Measurements from ENCODE around the gene GRM8. TPM values are rescaled to one million over a fixed set of nuclear protein-coding genes. Genes with fewer than 3 reads are reported as not detected.

Gene GRM8
- total RNA-seq, 2 experiments from 2014 or later = not detected

DNA sequence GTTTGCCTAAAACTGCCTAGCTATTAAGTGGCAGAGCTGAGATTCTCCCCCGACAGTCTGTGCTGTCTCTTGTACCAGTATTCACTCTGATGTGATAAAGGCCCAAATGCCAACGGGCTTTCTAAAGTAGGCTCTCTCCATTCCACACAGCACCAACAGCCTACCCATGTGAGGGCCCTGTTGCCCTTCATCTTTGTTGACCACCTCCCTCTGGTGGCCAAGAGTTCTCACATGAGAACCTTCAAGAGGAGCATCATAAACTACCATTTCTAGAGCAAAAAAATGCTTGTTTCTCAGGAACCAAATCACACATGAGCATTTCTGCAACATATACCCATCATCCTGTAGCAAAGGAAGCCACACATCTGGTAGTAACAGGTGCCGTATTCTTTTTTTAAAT is 185.8 kb downstream of the GRM8 start:
- intact Hi-C loops (cut with DNase I, micrococcal nuclease) = no loop called here
- DNase-seq (no peak), ATAC-seq (no peak)
- H3K4me1 Mint-ChIP-seq = no peaks in the 10 kb centered on the region
- no peak overlapping the region for H3K4me3 Mint-ChIP-seq
- no peak overlapping the region for H3K27ac Mint-ChIP-seq
- ChIA-PET POLR2A (no interaction called here), CTCF (no interaction called here)
- peaks cover 8% of the 10 kb centered on the region for H3K27me3 Mint-ChIP-seq
- H3K36me3 Mint-ChIP-seq (ENCODE audit: low read depth) = no peaks in the 10 kb centered on the region
- H3K9me3 Mint-ChIP-seq (ENCODE audit: low read depth) = peaks cover 13% of the 10 kb centered on the region

DNA sequence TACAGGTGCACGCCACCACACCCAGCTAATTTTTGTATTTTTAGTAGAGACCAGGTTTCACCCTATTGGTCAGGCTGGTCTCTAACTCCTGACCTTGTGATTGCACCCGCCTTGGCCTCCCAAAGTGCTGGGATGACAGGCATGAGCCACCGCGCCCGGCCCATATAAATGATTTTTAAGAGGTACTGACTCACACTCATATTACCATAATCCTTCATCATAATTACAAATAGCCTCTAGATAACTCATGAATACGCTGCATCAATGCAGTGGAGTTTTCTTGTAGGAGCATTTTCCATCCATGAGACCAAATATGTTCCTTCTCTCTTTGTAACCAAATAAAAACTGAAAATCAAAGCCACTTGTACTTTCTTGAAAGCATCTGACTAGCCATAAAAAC is 193.3 kb downstream of the GRM8 start:
- POLR2A ChIA-PET = no interaction called here
- H3K9me3 Mint-ChIP-seq (ENCODE audit: low read depth) = peaks cover 13% of the 10 kb centered on the region
- DNase-seq = no peak

GRCh38 chr7:127057918-127058317 is 194.8 kb downstream of the GRM8 start:
- intact Hi-C loops (cut with DNase I, micrococcal nuclease) = no loop called here
- Mint-ChIP-seq H3K4me1 (no peaks in the 10 kb centered on the region), H3K27me3 (peaks cover 10% of the 10 kb centered on the region), H3K27ac (no peak overlapping the region), H3K9me3 (ENCODE audit: low read depth) (peaks cover 3% of the 10 kb centered on the region), H3K36me3 (ENCODE audit: low read depth) (no peaks in the 10 kb centered on the region), H3K4me3 (no peak overlapping the region)
- DNase-seq = no peak
- ATAC-seq = no peak
- ChIA-PET CTCF (no interaction called here), POLR2A (no interaction called here)

More for the DNA sequence above, 193.3 kb downstream of the GRM8 start:
- H3K4me3 Mint-ChIP-seq = no peak overlapping the region
- H3K27ac Mint-ChIP-seq = no peak overlapping the region
- ATAC-seq = no peak
- H3K27me3 Mint-ChIP-seq = peaks cover 13% of the 10 kb centered on the region
- H3K36me3 Mint-ChIP-seq (ENCODE audit: low read depth) = no peaks in the 10 kb centered on the region
- CTCF ChIA-PET = no interaction called here
- H3K4me1 Mint-ChIP-seq = no peaks in the 10 kb centered on the region
- intact Hi-C loops (cut with DNase I, micrococcal nuclease) = no loop called here

GRCh38 chr7:127056202-127056601 is 196.5 kb downstream of the GRM8 start:
- POLR2A ChIA-PET = no interaction called here
- no peak overlapping the region for H3K27ac Mint-ChIP-seq
- CTCF ChIA-PET = no interaction called here

GRCh38 chr7:127047521-127047920 is 205.2 kb downstream of the GRM8 start:
- Mint-ChIP-seq H3K4me3 (no peak overlapping the region), H3K27me3 (peaks cover 9% of the 10 kb centered on the region), H3K27ac (no peak overlapping the region), H3K36me3 (ENCODE audit: low read depth) (no peaks in the 10 kb centered on the region), H3K4me1 (no peaks in the 10 kb centered on the region), H3K9me3 (ENCODE audit: low read depth) (no peaks in the 10 kb centered on the region)
- intact Hi-C loops (cut with DNase I, micrococcal nuclease) = no loop called here
- no peak for ATAC-seq
- ChIA-PET CTCF (interaction anchor here (0.6 kb wide), 1 partner anchor 1974 kb away, joined by 3 read pairs; no protein-coding TSS in a partner anchor), POLR2A (no interaction called here)
- no peak for DNase-seq

More at GRCh38 chr7:127056202-127056601, 196.5 kb downstream of the GRM8 start:
- H3K9me3 Mint-ChIP-seq (ENCODE audit: low read depth) = no peaks in the 10 kb centered on the region
- intact Hi-C loops (cut with DNase I, micrococcal nuclease) = no loop called here
- H3K4me3 Mint-ChIP-seq = no peak overlapping the region
- DNase-seq = no peak
- no peak for ATAC-seq
- no peaks in the 10 kb centered on the region for H3K36me3 Mint-ChIP-seq (ENCODE audit: low read depth)
- H3K27me3 Mint-ChIP-seq = peaks cover 5% of the 10 kb centered on the region
- no peaks in the 10 kb centered on the region for H3K4me1 Mint-ChIP-seq

DNA sequence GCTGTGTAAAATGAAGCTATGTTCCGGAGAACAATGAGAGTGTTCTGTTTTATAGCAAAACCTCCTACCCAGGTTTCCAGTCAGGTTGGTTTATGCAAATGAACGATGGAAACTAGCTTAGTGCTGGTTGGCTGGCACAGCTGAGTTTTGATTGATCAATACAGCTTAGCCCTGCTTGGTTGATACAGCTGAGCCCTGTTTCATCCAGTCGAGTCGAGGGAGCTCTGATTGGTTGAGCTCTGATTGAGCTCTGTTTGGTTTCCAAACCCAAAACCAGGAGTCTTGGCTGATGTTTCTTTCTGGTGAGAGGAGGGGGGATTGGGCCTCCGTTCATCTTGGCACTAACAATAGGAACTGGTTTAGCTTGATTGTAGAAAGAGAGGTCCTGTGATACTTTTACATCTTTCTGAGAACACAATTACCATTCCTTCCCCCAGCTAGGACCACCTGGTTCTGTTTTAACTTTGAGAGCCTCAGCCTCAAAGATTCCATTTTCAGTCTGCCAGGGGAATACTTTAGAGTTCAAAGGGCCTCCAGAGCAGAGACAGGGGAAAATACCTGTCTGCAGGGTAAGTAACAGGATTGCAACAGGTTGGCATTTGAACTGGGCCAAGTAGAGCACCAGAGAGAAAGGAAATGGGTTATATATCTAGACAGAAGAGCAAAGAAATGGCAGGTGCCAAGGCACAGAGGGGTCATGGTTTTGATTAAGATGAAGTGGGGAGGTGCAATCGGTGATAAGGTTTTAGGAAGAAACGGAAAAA is 210.9 kb downstream of the GRM8 start:
- CTCF ChIA-PET = no interaction called here
- intact Hi-C loops (cut with DNase I, micrococcal nuclease) = no loop called here
- no peaks in the 10 kb centered on the region for H3K9me3 Mint-ChIP-seq (ENCODE audit: low read depth)
- DNase-seq (no peak), ATAC-seq (no peak)
- no peaks in the 10 kb centered on the region for H3K4me1 Mint-ChIP-seq
- H3K36me3 Mint-ChIP-seq (ENCODE audit: low read depth) = no peaks in the 10 kb centered on the region
- POLR2A ChIA-PET = no interaction called here
- H3K27me3 Mint-ChIP-seq = peaks cover 9% of the 10 kb centered on the region
- no peak overlapping the region for H3K4me3 Mint-ChIP-seq
- H3K27ac Mint-ChIP-seq = no peak overlapping the region

GRCh38 chr7:127040042-127040441 is 212.7 kb downstream of the GRM8 start:
- CTCF ChIA-PET = no interaction called here
- no peaks in the 10 kb centered on the region for H3K36me3 Mint-ChIP-seq (ENCODE audit: low read depth)

GRCh38 chr7:127039541-127039940 is 213.2 kb downstream of the GRM8 start:
- no peak overlapping the region for H3K27ac Mint-ChIP-seq
- no peaks in the 10 kb centered on the region for H3K36me3 Mint-ChIP-seq (ENCODE audit: low read depth)
- no peak overlapping the region for H3K4me3 Mint-ChIP-seq
- ATAC-seq (no peak), DNase-seq (no peak)
- POLR2A ChIA-PET = no interaction called here
- no peaks in the 10 kb centered on the region for H3K9me3 Mint-ChIP-seq (ENCODE audit: low read depth)
- CTCF ChIA-PET = no interaction called here
- intact Hi-C loops (cut with DNase I, micrococcal nuclease) = no loop called here
- no peaks in the 10 kb centered on the region for H3K4me1 Mint-ChIP-seq
- H3K27me3 Mint-ChIP-seq = peaks cover 13% of the 10 kb centered on the region

More at GRCh38 chr7:127040042-127040441, 212.7 kb downstream of the GRM8 start:
- Mint-ChIP-seq H3K9me3 (ENCODE audit: low read depth) (no peaks in the 10 kb centered on the region), H3K27me3 (peaks cover 13% of the 10 kb centered on the region), H3K27ac (no peak overlapping the region), H3K4me3 (no peak overlapping the region), H3K4me1 (no peaks in the 10 kb centered on the region)
- POLR2A ChIA-PET = no interaction called here
- intact Hi-C loops (cut with DNase I, micrococcal nuclease) = no loop called here
- ATAC-seq (no peak), DNase-seq (no peak)

DNA sequence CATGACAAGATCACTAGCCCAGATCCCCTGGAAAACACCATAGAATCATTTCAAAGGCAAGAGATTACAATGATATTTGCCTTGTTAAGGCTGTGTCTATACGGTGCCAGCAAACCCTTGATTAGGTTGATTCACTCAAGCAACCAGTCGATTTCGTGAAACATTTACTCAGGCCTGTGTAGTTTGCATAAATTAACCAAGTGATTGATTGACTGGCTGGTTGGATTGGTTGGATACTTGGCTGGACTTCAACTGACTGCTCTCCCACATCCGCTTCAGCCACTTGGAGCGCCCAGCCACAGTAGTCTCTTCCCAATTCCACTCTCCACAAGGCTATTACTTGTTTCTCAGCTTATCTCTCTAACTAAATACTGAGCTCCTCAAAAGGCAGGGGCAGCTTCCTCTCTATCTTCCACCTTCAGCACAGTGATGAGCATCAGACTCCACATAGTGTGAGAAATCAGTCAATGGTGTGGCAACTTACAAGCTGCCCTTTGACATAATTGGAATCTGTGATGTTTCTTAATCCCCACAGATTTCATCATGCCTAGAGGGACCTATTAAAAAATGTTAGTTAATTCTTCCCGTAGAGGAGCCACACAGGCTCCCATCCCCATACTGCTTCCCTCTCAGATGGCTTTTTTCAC is 217.4 kb downstream of the GRM8 start:
- Mint-ChIP-seq H3K4me3 (no peak overlapping the region), H3K27me3 (peaks cover 20% of the 10 kb centered on the region), H3K27ac (no peak overlapping the region), H3K4me1 (no peaks in the 10 kb centered on the region), H3K9me3 (ENCODE audit: low read depth) (no peaks in the 10 kb centered on the region), H3K36me3 (ENCODE audit: low read depth) (no peaks in the 10 kb centered on the region)
- DNase-seq (no peak), ATAC-seq (no peak)
- CTCF ChIA-PET = no interaction called here
- POLR2A ChIA-PET = no interaction called here
- intact Hi-C loops (cut with DNase I, micrococcal nuclease) = no loop called here

GRCh38 chr7:127034186-127034806 is 218.4 kb downstream of the GRM8 start:
- CTCF ChIA-PET = no interaction called here

DNA sequence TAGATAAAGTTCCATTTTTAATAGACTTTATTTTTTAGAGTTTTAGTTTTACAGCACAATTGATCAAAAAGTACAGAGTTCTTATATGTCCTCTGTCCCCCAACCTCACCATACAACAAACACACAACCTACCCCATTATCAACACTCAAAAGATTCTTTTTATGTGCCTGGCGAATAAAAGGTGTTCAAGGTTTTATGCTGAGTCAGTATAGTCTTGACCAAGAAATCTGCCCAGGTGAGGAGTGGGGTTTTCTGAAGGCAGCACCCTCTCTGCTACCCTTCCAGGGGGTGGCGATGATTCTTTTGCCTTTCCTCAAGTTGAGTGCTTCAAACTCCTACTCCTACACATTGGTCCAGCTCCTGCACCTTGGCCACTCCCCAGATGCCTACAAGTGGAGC is 222.9 kb downstream of the GRM8 start:
- intact Hi-C loops (cut with DNase I, micrococcal nuclease) = no loop called here
- POLR2A ChIA-PET = no interaction called here
- ATAC-seq (no peak), DNase-seq (no peak)
- Mint-ChIP-seq H3K4me3 (no peak overlapping the region), H3K4me1 (no peaks in the 10 kb centered on the region), H3K36me3 (ENCODE audit: low read depth) (no peaks in the 10 kb centered on the region), H3K27me3 (peaks cover 11% of the 10 kb centered on the region), H3K9me3 (ENCODE audit: low read depth) (no peaks in the 10 kb centered on the region), H3K27ac (no peak overlapping the region)
- CTCF ChIA-PET = no interaction called here

More at GRCh38 chr7:127034186-127034806, 218.4 kb downstream of the GRM8 start:
- DNase-seq (no peak), ATAC-seq (no peak)
- intact Hi-C loops (cut with DNase I, micrococcal nuclease) = no loop called here
- POLR2A ChIA-PET = no interaction called here
- no peaks in the 10 kb centered on the region for H3K4me1 Mint-ChIP-seq
- no peaks in the 10 kb centered on the region for H3K36me3 Mint-ChIP-seq (ENCODE audit: low read depth)
- no peaks in the 10 kb centered on the region for H3K9me3 Mint-ChIP-seq (ENCODE audit: low read depth)
- no peak overlapping the region for H3K27ac Mint-ChIP-seq
- H3K27me3 Mint-ChIP-seq = peaks cover 20% of the 10 kb centered on the region
- no peak overlapping the region for H3K4me3 Mint-ChIP-seq

GRCh38 chr7:127021857-127022256 is 230.9 kb downstream of the GRM8 start:
- H3K9me3 Mint-ChIP-seq (ENCODE audit: low read depth) = no peaks in the 10 kb centered on the region
- ChIA-PET CTCF (no interaction called here), POLR2A (no interaction called here)
- H3K4me1 Mint-ChIP-seq = no peaks in the 10 kb centered on the region
- peaks cover 2% of the 10 kb centered on the region for H3K27me3 Mint-ChIP-seq
- intact Hi-C loops (cut with DNase I, micrococcal nuclease) = no loop called here
- DNase-seq (no peak), ATAC-seq (no peak)
- H3K36me3 Mint-ChIP-seq (ENCODE audit: low read depth) = no peaks in the 10 kb centered on the region
- H3K4me3 Mint-ChIP-seq = no peak overlapping the region
- H3K27ac Mint-ChIP-seq = no peak overlapping the region
